ENCODE data around the gene NAV2.

Gene NAV2

GRCh38 chr11:19933132-19933735 lies 220.6 kb downstream of the NAV2 start:
- no peak for DNase-seq

- no peak for DNase-seq
Observed at GRCh38 chr11:19933801-19934488, 221.3 kb downstream of the NAV2 start.

DNA sequence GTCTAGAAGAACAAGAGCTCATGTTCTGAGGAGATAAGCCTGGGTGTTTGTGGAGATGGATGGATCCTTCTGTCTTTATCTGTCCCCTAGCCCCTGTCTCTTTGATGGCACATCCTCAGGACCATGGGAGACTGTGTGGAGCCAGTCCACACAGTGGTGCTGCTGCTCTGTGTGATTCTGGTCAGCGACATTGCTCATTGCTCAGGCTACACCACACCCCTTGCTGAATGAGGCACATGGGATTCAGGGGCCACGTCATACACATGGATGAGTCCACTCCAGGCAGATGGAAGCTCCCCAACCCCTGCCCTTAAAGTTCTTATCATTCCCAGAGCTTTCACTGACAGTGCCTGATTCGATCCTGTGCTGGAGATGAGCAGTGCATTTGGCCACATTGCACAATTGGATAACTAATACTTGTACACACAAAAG lies 222.2 kb downstream of the NAV2 start:
- no peak for DNase-seq

- DNase-seq, result no peak
Observed at GRCh38 chr11:19935507-19935906, 222.9 kb downstream of the NAV2 start.

GRCh38 chr11:19936461-19936860 lies 223.8 kb downstream of the NAV2 start:
- DNase-seq, result no peak

DNA sequence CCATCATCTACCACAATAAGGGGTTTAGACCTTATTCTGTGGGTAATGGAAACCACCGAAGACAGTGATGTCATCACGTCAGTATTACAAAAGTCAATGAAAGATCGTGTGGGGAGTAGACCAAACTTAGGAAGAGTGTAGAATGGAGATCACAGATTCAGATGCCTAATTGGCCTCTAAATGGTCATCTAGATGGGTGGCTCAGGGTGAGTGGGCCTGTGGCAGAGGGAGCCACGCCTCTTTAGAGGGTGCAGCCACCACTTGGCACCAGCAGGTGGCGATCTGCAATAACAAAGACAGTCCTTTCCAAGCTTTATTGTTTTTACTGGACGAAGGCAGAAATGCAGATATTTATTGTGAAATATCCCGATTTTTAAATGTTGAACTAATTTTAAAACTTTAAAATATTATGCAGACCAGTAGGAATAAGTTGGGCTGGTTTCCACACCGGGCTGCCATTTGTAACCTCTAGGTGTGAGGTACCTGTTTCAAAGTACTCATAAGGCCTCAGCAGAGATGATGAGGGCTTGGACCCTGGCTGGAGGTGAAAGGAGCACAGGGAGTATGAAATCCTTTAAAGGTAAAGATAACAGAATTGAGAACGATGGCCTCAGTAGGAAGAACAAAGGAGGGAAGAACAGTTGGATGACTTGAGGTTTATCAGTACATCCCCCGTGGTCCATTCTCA lies 225.7 kb downstream of the NAV2 start:
- no peak for DNase-seq

DNA sequence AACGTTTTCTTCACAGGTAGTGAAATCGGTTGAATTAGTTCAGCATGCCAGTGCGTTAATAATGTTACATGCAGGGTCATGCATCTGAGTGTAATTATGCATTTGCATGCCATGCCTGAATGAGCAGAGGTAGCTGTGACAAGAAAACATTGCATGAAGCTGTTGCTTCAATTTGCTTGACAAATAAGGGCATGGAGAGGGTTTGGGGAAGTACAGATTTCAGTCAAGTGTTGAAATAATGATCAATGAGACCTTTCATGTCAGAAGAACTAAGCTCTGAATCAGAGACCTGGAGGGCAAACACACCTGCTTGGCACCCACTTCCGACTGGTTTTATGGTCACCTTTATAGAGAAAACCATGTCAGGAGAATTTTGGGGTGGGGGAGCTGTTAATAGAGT lies 226.2 kb downstream of the NAV2 start:
- DNase-seq, result no peak

- DNase-seq, result no peak
Observed at GRCh38 chr11:19939415-19939929, 226.8 kb downstream of the NAV2 start.

DNA sequence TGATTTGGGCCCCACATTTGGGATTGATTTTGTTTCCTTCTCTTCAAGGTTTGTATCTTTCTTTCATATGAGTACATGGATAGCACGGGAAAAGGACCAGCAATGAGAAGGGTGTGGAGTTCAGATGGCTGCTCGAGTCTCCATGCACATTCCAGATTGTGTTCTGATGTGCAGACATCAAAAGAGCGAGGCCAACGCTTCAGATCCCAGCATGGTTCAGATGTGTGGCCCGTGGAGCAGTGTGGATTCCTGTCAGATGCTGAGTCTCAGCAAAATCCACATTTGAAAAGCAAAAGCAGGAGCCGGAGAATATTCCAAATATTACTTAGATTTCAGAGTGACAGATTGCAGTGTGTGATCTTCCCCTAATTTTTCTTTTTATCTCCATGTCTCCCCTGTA lies 228.2 kb downstream of the NAV2 start:
- DNase-seq, result no peak

DNA sequence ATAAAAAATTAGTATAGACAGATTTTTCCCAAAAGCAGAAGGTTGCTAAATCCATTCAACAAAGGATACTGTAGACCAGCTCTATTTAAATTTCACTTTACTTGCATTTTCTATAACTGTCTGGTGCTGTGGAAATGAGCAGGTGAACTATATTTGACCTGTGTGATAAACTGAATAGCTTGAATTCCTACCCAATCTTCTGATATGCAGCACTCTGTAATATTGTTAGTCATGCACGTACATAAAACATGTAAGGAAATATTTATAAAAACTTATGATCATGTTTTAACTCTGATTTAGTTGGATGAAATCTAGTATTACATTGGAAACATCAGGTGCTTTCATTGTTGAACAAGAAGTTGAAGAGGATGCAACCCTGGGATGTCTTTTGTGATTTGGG lies 234.0 kb downstream of the NAV2 start:
- no peak for DNase-seq

DNA sequence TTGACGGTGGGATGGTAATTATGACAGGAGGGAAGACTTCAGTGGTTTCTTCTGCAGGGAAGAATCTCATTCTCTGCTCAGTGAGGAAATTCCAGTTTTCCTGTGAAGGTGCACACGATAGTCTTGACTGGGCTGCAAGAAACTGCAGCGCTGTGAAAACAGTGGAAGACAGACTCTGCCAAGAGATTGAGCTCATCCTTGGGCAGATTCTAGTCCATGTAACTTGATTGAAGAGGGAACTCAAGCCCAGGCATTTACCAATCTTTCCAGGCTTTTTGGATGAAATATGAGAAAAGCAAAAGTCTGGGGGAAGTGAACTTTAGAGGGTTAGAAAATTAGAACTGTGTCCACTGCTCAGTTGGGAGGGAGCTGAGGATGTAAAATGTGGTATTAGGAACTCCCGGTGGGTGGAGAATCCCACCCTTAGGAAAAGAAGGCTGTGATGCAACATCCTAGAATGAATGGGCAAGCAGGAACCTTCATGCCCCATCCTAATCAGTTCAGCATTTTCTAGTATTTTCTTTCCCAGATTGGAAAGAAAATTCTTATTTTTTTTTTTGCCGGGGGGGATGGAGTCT lies 235.0 kb downstream of the NAV2 start:
- DNase-seq, result no peak

DNA sequence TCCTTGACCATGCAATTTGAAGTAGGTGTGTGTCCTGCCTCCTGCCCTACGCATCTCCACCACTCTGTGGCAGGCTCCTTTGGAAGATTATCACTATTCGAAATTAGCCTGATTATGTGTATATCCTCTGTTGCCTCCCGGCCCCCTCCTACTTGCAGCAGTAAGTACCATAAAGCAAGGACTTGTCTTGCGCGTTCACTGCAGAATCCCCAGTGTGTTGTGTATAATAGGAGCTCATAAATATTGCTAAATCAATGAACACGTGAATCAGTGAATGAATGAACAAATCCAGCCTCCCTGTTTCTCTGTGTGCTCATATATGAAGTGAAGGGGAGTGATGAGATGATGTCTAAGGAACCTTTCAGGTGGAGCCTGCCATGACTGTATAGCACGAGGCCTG lies 237.0 kb downstream of the NAV2 start:
- no peak for DNase-seq

DNA sequence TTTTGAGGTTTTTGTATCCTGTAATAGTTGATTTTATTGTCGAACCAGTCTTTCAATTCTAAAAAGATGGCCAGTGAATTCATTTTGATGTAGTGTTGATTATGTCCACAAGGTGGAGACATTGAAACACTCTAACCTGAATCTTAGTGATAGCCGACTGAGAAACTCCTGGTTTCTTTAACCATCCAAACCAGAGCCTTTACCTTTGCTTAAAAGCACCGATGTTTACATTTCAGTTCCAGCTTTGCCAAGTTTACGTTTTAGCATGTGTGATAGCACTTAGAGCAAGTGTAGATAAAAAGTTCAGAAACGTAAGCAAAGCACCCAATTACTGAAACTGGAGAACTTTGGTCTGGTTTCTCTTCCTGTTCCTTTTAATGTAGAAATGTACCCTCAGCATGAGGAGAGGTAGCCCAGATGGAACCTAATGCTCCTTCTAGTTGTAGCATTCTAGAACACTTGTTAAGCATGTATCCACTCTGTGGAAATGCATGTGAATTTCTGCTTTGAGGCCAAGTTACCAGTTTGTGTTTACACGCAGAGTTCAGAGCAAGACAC lies 239.0 kb downstream of the NAV2 start:
- no peak for DNase-seq

GRCh38 chr11:19952116-19952605 lies 239.5 kb downstream of the NAV2 start:
- no peak for DNase-seq

GRCh38 chr11:19952911-19953310 lies 240.3 kb downstream of the NAV2 start:
- no peak for DNase-seq

DNA sequence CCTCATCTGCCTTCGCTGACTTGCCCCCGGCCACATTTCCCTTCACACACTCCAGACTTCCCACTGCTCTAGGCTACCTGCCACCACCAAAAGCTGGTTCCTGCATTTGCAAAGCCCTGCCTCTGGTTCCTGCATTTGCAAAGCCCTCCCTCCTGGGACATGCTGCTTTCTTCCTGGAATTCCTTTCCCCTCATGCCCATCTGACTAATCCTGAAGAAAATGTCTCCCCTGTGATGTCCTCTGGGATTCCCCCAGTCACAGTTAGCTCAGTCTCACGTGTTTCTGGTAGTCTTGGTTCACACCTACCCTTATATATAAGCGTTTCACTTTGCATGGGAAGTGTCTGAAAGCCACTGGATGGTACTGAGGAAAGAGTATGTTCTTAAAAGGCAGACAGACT lies 240.7 kb downstream of the NAV2 start:
- DNase-seq, result no peak

- no peak for DNase-seq
Observed at GRCh38 chr11:19953909-19954308, 241.3 kb downstream of the NAV2 start.

- no peak for DNase-seq
Observed at GRCh38 chr11:19954899-19955298, 242.3 kb downstream of the NAV2 start.

DNA sequence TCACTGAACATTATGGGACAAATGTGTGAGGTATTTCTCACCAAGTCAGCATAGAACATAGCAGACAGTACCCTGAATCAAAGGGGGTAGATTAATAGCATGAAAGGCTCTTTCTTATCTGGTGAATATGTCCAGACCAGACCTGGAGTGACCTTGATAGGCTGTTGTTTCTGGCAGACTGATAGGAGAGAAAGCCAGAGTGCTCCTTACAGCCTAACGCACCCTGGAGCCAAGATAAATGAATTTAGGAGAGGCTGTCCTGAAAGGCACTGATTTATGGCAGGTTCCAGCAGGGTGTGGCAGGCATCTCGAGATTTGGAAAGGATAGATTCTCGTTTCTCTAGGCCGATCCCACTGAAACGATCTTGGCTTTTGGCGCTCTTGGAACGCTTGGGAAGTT lies 243.0 kb downstream of the NAV2 start:
- no peak for DNase-seq

GRCh38 chr11:19956228-19956627 lies 243.6 kb downstream of the NAV2 start:
- no peak for DNase-seq

DNA sequence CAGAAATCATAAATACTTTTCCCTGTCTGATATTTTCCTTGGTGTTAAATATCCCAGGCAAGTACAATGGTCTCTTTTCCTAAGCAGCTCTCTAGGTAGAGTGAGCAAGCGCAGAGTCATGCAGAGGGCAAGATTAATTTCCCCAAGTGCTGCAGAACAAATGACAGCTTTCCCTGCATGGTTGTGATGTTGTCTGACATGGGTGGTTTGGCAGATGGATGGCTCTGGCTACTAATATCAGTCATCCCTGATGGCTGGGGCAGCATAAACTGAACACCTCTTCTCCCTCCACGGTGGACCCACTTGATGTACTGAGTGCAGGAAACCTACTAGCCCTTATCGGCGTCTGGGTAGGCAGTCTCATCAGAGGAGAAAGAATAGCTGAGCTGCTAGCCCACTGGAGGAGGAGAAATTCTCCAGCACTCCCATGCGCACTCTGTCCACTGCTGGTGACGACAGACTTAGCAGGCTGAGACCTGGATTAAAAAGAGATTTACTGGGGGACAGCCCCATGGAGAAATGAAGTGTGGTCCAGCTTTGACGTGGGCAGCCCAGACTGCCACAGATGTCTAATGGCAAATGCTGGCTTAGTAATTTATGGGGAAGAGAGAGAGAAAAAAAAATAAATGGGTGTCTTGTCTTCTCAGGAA lies 244.8 kb downstream of the NAV2 start:
- DNase-seq, result no peak

DNA sequence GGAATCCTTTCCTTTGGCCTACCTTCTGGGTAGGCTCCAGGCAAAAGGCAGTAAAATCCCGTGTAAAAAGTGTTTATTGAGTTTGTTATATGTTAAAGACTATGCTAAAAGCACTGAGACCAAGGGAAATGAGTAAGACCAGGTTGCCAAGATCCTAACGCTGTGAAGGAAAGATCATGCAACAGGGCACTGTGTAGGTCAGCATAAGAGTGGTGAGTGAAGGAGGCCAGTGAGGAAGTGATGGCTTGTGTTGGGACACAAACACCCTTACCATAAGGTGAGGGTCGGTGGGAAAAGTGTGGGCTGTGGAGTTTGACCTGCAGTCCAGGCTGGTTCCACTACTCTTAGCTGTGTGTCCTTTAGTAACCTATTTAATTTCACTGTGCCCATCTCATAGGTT lies 245.6 kb downstream of the NAV2 start:
- DNase-seq, result no peak

GRCh38 chr11:19959210-19959609 lies 246.6 kb downstream of the NAV2 start:
- DNase-seq, result no peak
